ENCODE measurements around the gene HS1BP3.

DNA sequence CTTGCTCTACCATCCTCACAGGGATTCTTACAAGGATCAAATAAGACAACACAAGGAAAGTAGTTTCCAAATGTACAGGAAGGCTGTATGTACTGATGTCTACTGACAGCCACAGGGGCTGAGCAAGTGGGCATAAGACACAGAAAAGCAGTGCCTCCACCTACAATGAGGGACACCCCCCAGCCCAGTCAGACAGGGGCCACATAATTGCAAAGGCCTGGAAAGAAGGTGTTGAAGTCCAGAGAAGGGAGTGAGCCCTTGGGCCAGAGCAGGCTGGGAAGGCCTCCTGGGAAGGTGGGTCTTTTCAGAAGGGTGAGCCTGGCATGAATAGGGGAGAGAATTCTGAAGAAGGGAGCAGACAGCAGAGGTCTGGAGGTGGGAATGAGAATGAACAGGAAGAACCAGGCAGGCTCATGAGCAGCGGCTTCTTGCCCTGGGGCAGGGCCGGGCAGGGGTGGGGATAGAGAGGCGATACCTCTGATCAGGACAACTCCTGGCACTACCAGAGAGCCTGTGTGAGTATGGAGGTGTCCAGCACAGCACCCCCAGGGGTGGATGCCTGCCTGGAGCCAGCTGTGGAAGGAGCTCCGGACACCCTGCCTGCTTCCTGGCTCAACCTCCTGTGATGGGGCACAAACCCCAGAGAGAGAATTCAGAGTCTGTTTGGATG lies 30.1 kb downstream of the HS1BP3 start:
- TF ChIP-seq, protein P1, sequence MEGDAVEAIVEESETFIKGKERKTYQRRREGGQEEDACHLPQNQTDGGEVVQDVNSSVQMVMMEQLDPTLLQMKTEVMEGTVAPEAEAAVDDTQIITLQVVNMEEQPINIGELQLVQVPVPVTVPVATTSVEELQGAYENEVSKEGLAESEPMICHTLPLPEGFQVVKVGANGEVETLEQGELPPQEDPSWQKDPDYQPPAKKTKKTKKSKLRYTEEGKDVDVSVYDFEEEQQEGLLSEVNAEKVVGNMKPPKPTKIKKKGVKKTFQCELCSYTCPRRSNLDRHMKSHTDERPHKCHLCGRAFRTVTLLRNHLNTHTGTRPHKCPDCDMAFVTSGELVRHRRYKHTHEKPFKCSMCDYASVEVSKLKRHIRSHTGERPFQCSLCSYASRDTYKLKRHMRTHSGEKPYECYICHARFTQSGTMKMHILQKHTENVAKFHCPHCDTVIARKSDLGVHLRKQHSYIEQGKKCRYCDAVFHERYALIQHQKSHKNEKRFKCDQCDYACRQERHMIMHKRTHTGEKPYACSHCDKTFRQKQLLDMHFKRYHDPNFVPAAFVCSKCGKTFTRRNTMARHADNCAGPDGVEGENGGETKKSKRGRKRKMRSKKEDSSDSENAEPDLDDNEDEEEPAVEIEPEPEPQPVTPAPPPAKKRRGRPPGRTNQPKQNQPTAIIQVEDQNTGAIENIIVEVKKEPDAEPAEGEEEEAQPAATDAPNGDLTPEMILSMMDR (IDR thresholded peaks at IDR 0.05), result no peak
- no peak for TF ChIP-seq POLR2A (IDR thresholded peaks at IDR 0.05)
